Measurements from ENCODE around the gene CORO7. TPM values are rescaled to one million over a fixed set of nuclear protein-coding genes. Genes with fewer than 3 reads are reported as not detected.

CORO7 gene
- polyA plus RNA-seq, 1 donor from 2014 or later = 57.6 TPM

GRCh38 chr16:4320571-4321137 is 95.7 kb downstream of the CORO7 start:
- Histone ChIP-seq H3K4me3 (ENCODE audit: low read length) (no peak overlapping the region), H3K79me2 (replicated peaks; ENCODE audit: insufficient read depth, low read length) (peaks cover 69% of the 10 kb centered on the region), H3K36me3 (ENCODE audit: insufficient read depth, low read length) (no peaks in the 10 kb centered on the region), H3K9ac (ENCODE audit: low read length) (no peak overlapping the region), H3K9me2 (ENCODE audit: insufficient read depth, low read length) (no peaks in the 10 kb centered on the region), H3K27me3 (ENCODE audit: insufficient read depth, low read depth, low read length) (no peaks in the 10 kb centered on the region), H3K27ac (ENCODE audit: low read length) (no peak overlapping the region), H4K20me1 (ENCODE audit: insufficient read depth) (no peaks in the 10 kb centered on the region), H3K9me3 (ENCODE audit: low read length) (no peaks in the 10 kb centered on the region), H3F3A (ENCODE audit: insufficient read depth, low read length, poor library complexity, severe bottlenecking) (no peaks in the 10 kb centered on the region), H3K4me2 (ENCODE audit: low read length) (no peak overlapping the region), H2AFZ (ENCODE audit: low read depth, low read length) (no peak overlapping the region)
- TF ChIP-seq RAD21 (conservative IDR thresholded peaks at IDR 0.05) (no peak), POLR2AphosphoS5 (IDR thresholded peaks at IDR 0.05) (no peak), SMC3 (conservative IDR thresholded peaks at IDR 0.05; ENCODE audit: poor library complexity) (no peak), MXI1 (conservative IDR thresholded peaks at IDR 0.05; ENCODE audit: poor library complexity, severe bottlenecking) (no peak), REST (IDR thresholded peaks at IDR 0.05; ENCODE audit: borderline replicate concordance) (no peak), EZH2 (IDR thresholded peaks at IDR 0.05; ENCODE audit: borderline replicate concordance, insufficient read depth, low read length, poor library complexity, severe bottlenecking) (no peak), EP300 (conservative IDR thresholded peaks at IDR 0.05; ENCODE audit: poor library complexity, severe bottlenecking) (no peak), CTCF (IDR thresholded peaks at IDR 0.05; ENCODE audit: poor library complexity, severe bottlenecking) (no peak), TAF1 (IDR thresholded peaks at IDR 0.05; ENCODE audit: low read depth) (no peak)

GRCh38 chr16:4319454-4320421 is 96.7 kb downstream of the CORO7 start:
- H3K9me3 ChIP-seq (ENCODE audit: low read length) = no peaks in the 10 kb centered on the region
- no peak overlapping the region for H3K9ac ChIP-seq (ENCODE audit: low read length)
- H3K4me3 ChIP-seq (ENCODE audit: low read length) = no peak overlapping the region
- H3F3A ChIP-seq (ENCODE audit: insufficient read depth, low read length, poor library complexity, severe bottlenecking) = no peaks in the 10 kb centered on the region
- H3K4me2 ChIP-seq (ENCODE audit: low read length) = no peak overlapping the region
- H3K36me3 ChIP-seq (ENCODE audit: insufficient read depth, low read length) = no peaks in the 10 kb centered on the region
- no peaks in the 10 kb centered on the region for H3K27me3 ChIP-seq (ENCODE audit: insufficient read depth, low read depth, low read length)
- H4K20me1 ChIP-seq (ENCODE audit: insufficient read depth) = no peaks in the 10 kb centered on the region
- no peak overlapping the region for H2AFZ ChIP-seq (ENCODE audit: low read depth, low read length)
- TF ChIP-seq POLR2AphosphoS5 (IDR thresholded peaks at IDR 0.05) = no peak
- TF ChIP-seq MXI1 (conservative IDR thresholded peaks at IDR 0.05; ENCODE audit: poor library complexity, severe bottlenecking) = no peak
- TF ChIP-seq REST (IDR thresholded peaks at IDR 0.05; ENCODE audit: borderline replicate concordance) = no peak
- TF ChIP-seq TAF1 (IDR thresholded peaks at IDR 0.05; ENCODE audit: low read depth) = no peak
- TF ChIP-seq SMC3 (conservative IDR thresholded peaks at IDR 0.05; ENCODE audit: poor library complexity) = no peak
- no peak for TF ChIP-seq EZH2 (IDR thresholded peaks at IDR 0.05; ENCODE audit: borderline replicate concordance, insufficient read depth, low read length, poor library complexity, severe bottlenecking)
- TF ChIP-seq RAD21 (conservative IDR thresholded peaks at IDR 0.05) = no peak
- TF ChIP-seq EP300 (conservative IDR thresholded peaks at IDR 0.05; ENCODE audit: poor library complexity, severe bottlenecking) = no peak
- TF ChIP-seq CTCF (IDR thresholded peaks at IDR 0.05; ENCODE audit: poor library complexity, severe bottlenecking) = no peak
- peaks cover 60% of the 10 kb centered on the region for H3K79me2 ChIP-seq (replicated peaks; ENCODE audit: insufficient read depth, low read length)
- no peak overlapping the region for H3K27ac ChIP-seq (ENCODE audit: low read length)
- H3K9me2 ChIP-seq (ENCODE audit: insufficient read depth, low read length) = no peaks in the 10 kb centered on the region

Data from neural cell (in vitro differentiated cells).